ENCODE data around the gene DLX4. TPM values are rescaled to one million over a fixed set of nuclear protein-coding genes. Genes with fewer than 3 reads are reported as not detected.

Gene DLX4
- total RNA-seq, 1 experiment from 2014 or later: 11.2 TPM

DNA sequence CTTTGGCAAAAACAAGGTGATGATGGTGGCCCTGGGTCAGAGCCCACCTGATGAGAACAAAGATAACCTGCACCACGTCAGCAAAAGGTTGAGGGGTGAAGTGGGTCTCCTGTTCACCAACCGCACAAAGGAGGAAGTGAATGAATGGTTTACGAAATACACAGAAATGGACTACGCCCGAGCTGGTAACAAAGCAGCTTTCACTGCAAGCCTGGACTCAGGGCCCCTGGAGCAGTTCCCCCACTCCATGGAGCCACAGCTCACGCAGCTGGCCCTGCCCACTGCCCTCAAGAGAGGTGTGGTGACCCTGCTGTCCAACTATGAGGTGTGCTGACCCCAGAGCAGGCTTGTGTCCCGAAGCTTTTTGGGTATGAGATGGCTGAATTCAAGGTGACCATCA lies 29.7 kb upstream of the DLX4 start:
- no TSS peak for BruUV-seq (replicated peaks)
- TF ChIP-seq POLR2AphosphoS5 (IDR thresholded peaks at IDR 0.05; ENCODE audit: low read depth, low read length) (no peak), SIN3A (IDR thresholded peaks at IDR 0.05; ENCODE audit: borderline replicate concordance, insufficient read depth, low read depth, low read length) (no peak), REST (IDR thresholded peaks at IDR 0.05; ENCODE audit: insufficient read depth in 1 of 2, low read depth in 2 of 2, low read length in 1 of 2) (no peak), TCF7L2 (IDR thresholded peaks at IDR 0.05; ENCODE audit: low read depth, low read length) (no peak)
- TF ChIP-seq, protein P1, sequence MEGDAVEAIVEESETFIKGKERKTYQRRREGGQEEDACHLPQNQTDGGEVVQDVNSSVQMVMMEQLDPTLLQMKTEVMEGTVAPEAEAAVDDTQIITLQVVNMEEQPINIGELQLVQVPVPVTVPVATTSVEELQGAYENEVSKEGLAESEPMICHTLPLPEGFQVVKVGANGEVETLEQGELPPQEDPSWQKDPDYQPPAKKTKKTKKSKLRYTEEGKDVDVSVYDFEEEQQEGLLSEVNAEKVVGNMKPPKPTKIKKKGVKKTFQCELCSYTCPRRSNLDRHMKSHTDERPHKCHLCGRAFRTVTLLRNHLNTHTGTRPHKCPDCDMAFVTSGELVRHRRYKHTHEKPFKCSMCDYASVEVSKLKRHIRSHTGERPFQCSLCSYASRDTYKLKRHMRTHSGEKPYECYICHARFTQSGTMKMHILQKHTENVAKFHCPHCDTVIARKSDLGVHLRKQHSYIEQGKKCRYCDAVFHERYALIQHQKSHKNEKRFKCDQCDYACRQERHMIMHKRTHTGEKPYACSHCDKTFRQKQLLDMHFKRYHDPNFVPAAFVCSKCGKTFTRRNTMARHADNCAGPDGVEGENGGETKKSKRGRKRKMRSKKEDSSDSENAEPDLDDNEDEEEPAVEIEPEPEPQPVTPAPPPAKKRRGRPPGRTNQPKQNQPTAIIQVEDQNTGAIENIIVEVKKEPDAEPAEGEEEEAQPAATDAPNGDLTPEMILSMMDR (IDR thresholded peaks at IDR 0.05): no peak
- Histone ChIP-seq H3K4me1 (ENCODE audit: control insufficient read depth, insufficient read depth, low read length) (no peaks in the 10 kb centered on the region), H3K27ac (ENCODE audit: low read length) (no peak overlapping the region), H3K27me3 (ENCODE audit: control insufficient read depth, insufficient read depth, low read length) (no peaks in the 10 kb centered on the region), H3K4me3 (ENCODE audit: low read depth in 2 of 2, low read length in 2 of 2) (no peak overlapping the region), H3K36me3 (ENCODE audit: control insufficient read depth, insufficient read depth, low read length) (no peaks in the 10 kb centered on the region), H3K9me3 (ENCODE audit: control insufficient read depth, insufficient read depth, low read depth, low read length) (no peaks in the 10 kb centered on the region)
- intact Hi-C loops (cut with micrococcal nuclease; ENCODE audit: unreplicated experiment) (no loop called here), in situ Hi-C loops (cut with HindIII; ENCODE audit: low pct_unique_long_range_greater_than_20kb, low sequenced_read_pairs) (no loop called here)
- CTCF ChIA-PET: interaction anchor here (0.9 kb wide), 1 partner anchor 255 kb away, joined by 7 read pairs; no protein-coding TSS in a partner anchor
- POLR2A ChIA-PET: no interaction called here
- no peak for DNase-seq (ENCODE audit: low read depth, low spot score)
- ATAC-seq: no peak

DNA sequence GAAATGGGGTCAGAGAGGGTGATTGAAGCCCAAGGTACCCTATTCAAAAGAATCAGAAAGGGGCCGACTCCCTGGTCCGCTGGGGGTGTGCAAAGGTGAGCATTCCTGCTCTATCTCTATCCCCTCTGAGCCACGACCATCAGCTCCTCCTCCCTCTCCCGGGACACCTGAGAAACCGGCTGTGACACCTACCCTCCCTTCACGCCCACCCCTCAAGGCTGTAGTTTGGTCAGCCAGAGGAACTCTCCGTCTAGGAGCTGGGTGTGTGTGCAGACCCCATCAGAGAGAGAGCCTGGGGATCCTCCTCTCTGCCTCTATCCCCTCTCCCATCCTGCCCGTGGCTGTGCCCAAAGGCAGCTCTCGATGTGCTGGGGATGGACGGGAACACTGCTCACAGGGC lies 27.6 kb upstream of the DLX4 start:
- H3K4me1 ChIP-seq (ENCODE audit: control insufficient read depth, insufficient read depth, low read length): no peaks in the 10 kb centered on the region
- H3K9me3 ChIP-seq (ENCODE audit: control insufficient read depth, insufficient read depth, low read depth, low read length): no peaks in the 10 kb centered on the region
- intact Hi-C loops (cut with micrococcal nuclease; ENCODE audit: unreplicated experiment) (no loop called here), in situ Hi-C loops (cut with HindIII; ENCODE audit: low pct_unique_long_range_greater_than_20kb, low sequenced_read_pairs) (no loop called here)
- no peak for TF ChIP-seq TCF7L2 (IDR thresholded peaks at IDR 0.05; ENCODE audit: low read depth, low read length)
- no peak for TF ChIP-seq POLR2AphosphoS5 (IDR thresholded peaks at IDR 0.05; ENCODE audit: low read depth, low read length)
- TF ChIP-seq, protein P1 (IDR thresholded peaks at IDR 0.05): no peak
- TF ChIP-seq REST (IDR thresholded peaks at IDR 0.05; ENCODE audit: insufficient read depth in 1 of 2, low read depth in 2 of 2, low read length in 1 of 2): no peak
- no peak for TF ChIP-seq SIN3A (IDR thresholded peaks at IDR 0.05; ENCODE audit: borderline replicate concordance, insufficient read depth, low read depth, low read length)
- H3K27me3 ChIP-seq (ENCODE audit: control insufficient read depth, insufficient read depth, low read length): no peaks in the 10 kb centered on the region
- BruUV-seq (replicated peaks): no TSS peak
- ChIA-PET CTCF (interaction anchor here (1.8 kb wide), 1 partner anchor 11 kb away, joined by 8 read pairs; no protein-coding TSS in a partner anchor), POLR2A (no interaction called here)
- no peaks in the 10 kb centered on the region for H3K36me3 ChIP-seq (ENCODE audit: control insufficient read depth, insufficient read depth, low read length)
- no peak for ATAC-seq
- no peak overlapping the region for H3K27ac ChIP-seq (ENCODE audit: low read length)
- H3K4me3 ChIP-seq (ENCODE audit: low read depth in 2 of 2, low read length in 2 of 2): no peak overlapping the region
- no peak for DNase-seq (ENCODE audit: low read depth, low spot score)

Data from Panc1 (cell line).